AG09309 (cell line): ENCODE results near the gene VPS35L.

Source experiments
- DNase-seq: peaks from one replicate; pipeline ENCODE4 v3.0.0-alpha.2; 2010; ENCODE audit warnings: low read depth
- H3K4me3 ChIP-seq: 2 replicates; pipeline ENCODE4 v1.5.1; 2011; ENCODE audit warnings: mild to moderate bottlenecking, low read depth, low read length, moderate library complexity; ENCODE audit not compliant: control insufficient read depth
- CTCF ChIP-seq: IDR thresholded peaks from 2 replicates; pipeline ENCODE4 v1.5.1; 2011; ENCODE audit warnings: mild to moderate bottlenecking, low read depth, low read length, inconsistent platforms; ENCODE audit not compliant: insufficient read depth, control insufficient read depth; ENCODE audit errors: missing control alignments

The VPS35L gene

GRCh38 chr16:19733551-19733950 is 178.0 kb downstream of the VPS35L start:
- no peak overlapping the region for H3K4me3 ChIP-seq
- no peak for DNase-seq
- TF ChIP-seq CTCF, result no peak

- no peak overlapping the region for H3K4me3 ChIP-seq
- no peak for DNase-seq
- TF ChIP-seq CTCF, result no peak
These were observed 179.8 kb downstream of the VPS35L start for GRCh38 chr16:19735074-19735867.

GRCh38 chr16:19737306-19738038 is 182.0 kb downstream of the VPS35L start:
- DNase-seq, result no peak
- H3K4me3 ChIP-seq, result no peak overlapping the region
- no peak for TF ChIP-seq CTCF

- H3K4me3 ChIP-seq, result no peak overlapping the region
- no peak for DNase-seq
- no peak for TF ChIP-seq CTCF
These were observed 185.9 kb downstream of the VPS35L start for GRCh38 chr16:19741354-19741753.

- no peak overlapping the region for H3K4me3 ChIP-seq
- no peak for TF ChIP-seq CTCF
- no peak for DNase-seq
These were observed 188.3 kb downstream of the VPS35L start for GRCh38 chr16:19743816-19744159.

GRCh38 chr16:19744670-19745069 is 189.2 kb downstream of the VPS35L start:
- DNase-seq, result no peak
- no peak overlapping the region for H3K4me3 ChIP-seq
- no peak for TF ChIP-seq CTCF
